GM12878 (cell line): ENCODE measurements around the gene SLC27A5. TPM values are rescaled to one million over a fixed set of nuclear protein-coding genes. Genes with fewer than 3 reads are reported as not detected.
A peak's percentile ranks its signal among the peaks of the same experiment; 100 is the strongest.

Source experiments
- CBX5 ChIP-seq: sonication (generic); IDR thresholded peaks from 2 replicates; pipeline ENCODE4 v1.6.1; 2016; ENCODE audit warnings: low read depth, moderate library complexity, mild to moderate bottlenecking, inconsistent platforms
- CHD4 ChIP-seq: fragments of 200-600 bp; sonication (generic); IDR thresholded peaks from 2 replicates; pipeline ENCODE4 v1.6.1; 2016; ENCODE audit warnings: mild to moderate bottlenecking
- ETV6 ChIP-seq, 2 experiments: fragments of 450-650 bp in 1 of 2; IDR thresholded peaks in 1 of 2; conservative IDR thresholded peaks in 1 of 2; 2 replicates each; pipeline ENCODE4 v1.6.1; 2014; ENCODE audit warnings: antibody characterized with exemption in 1 of 2, borderline replicate concordance in 1 of 2, low read depth in 1 of 2, mild to moderate bottlenecking in 1 of 2, moderate library complexity in 1 of 2
- JUND ChIP-seq: IDR thresholded peaks from 2 replicates; pipeline ENCODE4 v1.6.1; 2012; ENCODE audit warnings: low read depth, mild to moderate bottlenecking, low read length, improper control_type of control experiment, moderate library complexity
- KDM1A ChIP-seq: fragments of 200-600 bp; sonication (generic); IDR thresholded peaks from 2 replicates; pipeline ENCODE4 v1.6.1; 2016; ENCODE audit warnings: borderline replicate concordance
- LARP7 ChIP-seq: fragments of 450-650 bp; IDR thresholded peaks from 2 replicates; pipeline ENCODE4 v1.6.1; 2017; ENCODE audit warnings: mild to moderate bottlenecking
- MTA2 ChIP-seq: fragments of 450-650 bp; IDR thresholded peaks from 2 replicates; pipeline ENCODE4 v1.6.1; 2016; ENCODE audit warnings: low read depth, mild to moderate bottlenecking, moderate library complexity
- MTA3 ChIP-seq: IDR thresholded peaks from 2 replicates; pipeline ENCODE4 v1.6.1; 2012; ENCODE audit warnings: low read length, inconsistent platforms, borderline replicate concordance
- NFYA ChIP-seq: IDR thresholded peaks from 2 replicates; pipeline ENCODE4 v1.6.1; 2011; ENCODE audit warnings: low read depth, mild to moderate bottlenecking, low read length, improper control_type of control experiment, borderline replicate concordance
- PAX8 ChIP-seq: fragments of 450-650 bp; IDR thresholded peaks from 2 replicates; pipeline ENCODE4 v1.6.1; 2017; ENCODE audit warnings: mild to moderate bottlenecking, moderate library complexity
- POLR2AphosphoS2 ChIP-seq: IDR thresholded peaks from 2 replicates; pipeline ENCODE4 v1.6.1; 2011; ENCODE audit warnings: low read depth, mild to moderate bottlenecking, low read length, improper control_type of control experiment, moderate library complexity
- POLR2AphosphoS5 ChIP-seq: IDR thresholded peaks from 2 replicates; pipeline ENCODE4 v1.6.1; 2011; ENCODE audit warnings: mild to moderate bottlenecking, low read length, inconsistent platforms
- RB1 ChIP-seq: fragments of 450-650 bp; formaldehyde crosslinking; IDR thresholded peaks from 2 replicates; pipeline ENCODE4 v1.6.1; 2017; ENCODE audit warnings: mild to moderate bottlenecking, borderline replicate concordance
- WRNIP1 ChIP-seq: IDR thresholded peaks from 2 replicates; pipeline ENCODE4 v1.6.1; 2011; ENCODE audit warnings: low read depth, low read length, improper control_type of control experiment, borderline replicate concordance
- polyA plus RNA-seq, 11 experiments: library from polyadenylated mRNA; depleted of rRNA in 4 of 11; unstranded in 6 of 11; stranded (reverse) in 5 of 11; fragments of >200 nt; fragmentation: Nextera tagmentation in 4 of 11; fragmentation: Illumina TruSeq in 1 of 11; extraction: Ambion mirVana in 4 of 11; extraction: Trizol in 1 of 11; gene quantifications; 1 replicate in 1 of 11; 2 replicates in 10 of 11; pipeline versions ENCODE4 v1.2.1 to v1.2.3, GENCODE V29; 2011 to 2016; ENCODE audit warnings: inconsistent platforms in 2 of 11, missing spikeins in 2 of 11, low read depth in 1 of 11
- total RNA-seq, 4 experiments: library from RNA; depleted of rRNA in 3 of 4; stranded (reverse); fragments of >200 nt in 3 of 4; fragmentation: Illumina TruSeq in 1 of 4; extraction: Trizol in 1 of 4; gene quantifications; 2 replicates each; pipeline versions ENCODE4 v1.2.1 to v1.2.3, GENCODE V29; 2013 to 2021
- TF ChIP-seq, protein P1 (sequence below): fragments of 450-650 bp; formaldehyde crosslinking; IDR thresholded peaks from 2 replicates; pipeline ENCODE4 v1.4.0; 2022; ENCODE audit warnings: mild to moderate bottlenecking, moderate library complexity
- TF ChIP-seq, protein P2 (sequence below): IDR thresholded peaks from 2 replicates; pipeline ENCODE4 v1.6.1; 2012; ENCODE audit warnings: low read length, inconsistent platforms
- TF ChIP-seq, protein P3 (sequence below): fragments of 450-650 bp; IDR thresholded peaks from 2 replicates; pipeline ENCODE4 v1.6.1; 2018; ENCODE audit warnings: borderline replicate concordance, mild to moderate bottlenecking; ENCODE audit not compliant: partially characterized antibody
- TF ChIP-seq, protein P4 (sequence below): fragments of 450-650 bp; IDR thresholded peaks from 2 replicates; pipeline ENCODE4 v1.6.1; 2017; ENCODE audit warnings: low read depth, mild to moderate bottlenecking, moderate library complexity

The SLC27A5 gene
- total and polyA plus RNA-seq, 10 of the 15 experiments (the other 5 are each of a cell fraction or from before 2014, with no cell fraction given) = 21.2 to 127 (median 31.8) TPM

DNA sequence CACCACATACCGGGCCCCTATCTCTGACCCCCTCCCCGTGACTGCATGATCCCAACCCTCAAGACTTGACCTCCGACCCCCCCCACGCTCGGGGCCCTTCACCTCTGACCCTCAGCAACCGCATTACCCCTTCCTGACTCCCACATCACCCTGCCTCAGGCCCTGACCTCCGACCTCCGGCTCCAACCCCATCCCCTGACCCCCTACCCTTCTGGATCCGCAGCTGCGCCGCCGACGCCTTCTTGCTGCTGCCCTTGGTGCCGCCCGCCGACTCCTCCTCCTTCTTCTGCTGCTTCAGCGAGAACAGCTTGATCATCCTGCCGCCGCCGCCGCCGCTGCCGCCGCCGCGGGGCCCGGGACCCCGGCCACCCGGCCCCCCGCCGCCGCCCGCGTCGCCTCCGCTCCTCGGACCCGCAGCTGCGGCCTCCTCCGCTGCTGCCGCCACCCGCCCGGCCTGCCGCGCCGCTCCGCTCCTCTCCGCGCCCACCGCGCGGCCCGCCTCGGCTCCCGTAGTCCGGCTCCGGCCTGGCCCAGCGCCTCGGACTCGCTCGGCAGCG is 46.4 kb upstream of the SLC27A5 start, which contains the start of gene UBE2M (continued):
- TF ChIP-seq, protein P1, sequence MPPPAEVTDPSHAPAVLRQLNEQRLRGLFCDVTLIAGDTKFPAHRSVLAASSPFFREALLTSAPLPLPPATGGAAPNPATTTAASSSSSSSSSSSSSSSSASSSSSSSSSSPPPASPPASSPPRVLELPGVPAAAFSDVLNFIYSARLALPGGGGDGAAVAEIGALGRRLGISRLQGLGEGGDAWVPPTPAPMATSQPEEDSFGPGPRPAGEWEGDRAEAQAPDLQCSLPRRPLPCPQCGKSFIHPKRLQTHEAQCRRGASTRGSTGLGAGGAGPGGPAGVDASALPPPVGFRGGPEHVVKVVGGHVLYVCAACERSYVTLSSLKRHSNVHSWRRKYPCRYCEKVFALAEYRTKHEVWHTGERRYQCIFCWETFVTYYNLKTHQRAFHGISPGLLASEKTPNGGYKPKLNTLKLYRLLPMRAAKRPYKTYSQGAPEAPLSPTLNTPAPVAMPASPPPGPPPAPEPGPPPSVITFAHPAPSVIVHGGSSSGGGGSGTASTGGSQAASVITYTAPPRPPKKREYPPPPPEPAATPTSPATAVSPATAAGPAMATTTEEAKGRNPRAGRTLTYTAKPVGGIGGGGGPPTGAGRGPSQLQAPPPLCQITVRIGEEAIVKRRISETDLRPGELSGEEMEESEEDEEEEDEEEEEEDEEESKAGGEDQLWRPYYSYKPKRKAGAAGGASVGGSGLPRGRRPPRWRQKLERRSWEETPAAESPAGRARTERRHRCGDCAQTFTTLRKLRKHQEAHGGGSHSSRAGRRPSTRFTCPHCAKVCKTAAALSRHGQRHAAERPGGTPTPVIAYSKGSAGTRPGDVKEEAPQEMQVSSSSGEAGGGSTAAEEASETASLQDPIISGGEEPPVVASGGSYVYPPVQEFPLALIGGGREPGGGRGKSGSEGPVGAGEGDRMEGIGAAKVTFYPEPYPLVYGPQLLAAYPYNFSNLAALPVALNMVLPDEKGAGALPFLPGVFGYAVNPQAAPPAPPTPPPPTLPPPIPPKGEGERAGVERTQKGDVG (CRISPR knock-in tag) = no peak
- no peak for TF ChIP-seq KDM1A
- TF ChIP-seq NFYA = no peak
- no peak for TF ChIP-seq CBX5
- TF ChIP-seq, protein P2, sequence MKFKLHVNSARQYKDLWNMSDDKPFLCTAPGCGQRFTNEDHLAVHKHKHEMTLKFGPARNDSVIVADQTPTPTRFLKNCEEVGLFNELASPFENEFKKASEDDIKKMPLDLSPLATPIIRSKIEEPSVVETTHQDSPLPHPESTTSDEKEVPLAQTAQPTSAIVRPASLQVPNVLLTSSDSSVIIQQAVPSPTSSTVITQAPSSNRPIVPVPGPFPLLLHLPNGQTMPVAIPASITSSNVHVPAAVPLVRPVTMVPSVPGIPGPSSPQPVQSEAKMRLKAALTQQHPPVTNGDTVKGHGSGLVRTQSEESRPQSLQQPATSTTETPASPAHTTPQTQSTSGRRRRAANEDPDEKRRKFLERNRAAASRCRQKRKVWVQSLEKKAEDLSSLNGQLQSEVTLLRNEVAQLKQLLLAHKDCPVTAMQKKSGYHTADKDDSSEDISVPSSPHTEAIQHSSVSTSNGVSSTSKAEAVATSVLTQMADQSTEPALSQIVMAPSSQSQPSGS = no peak
- peak; percentile 4; the same call in 1 of the 2 replicates for TF ChIP-seq POLR2AphosphoS2
- no peak for TF ChIP-seq JUND
- no peak for TF ChIP-seq PAX8
- TF ChIP-seq, protein P3, sequence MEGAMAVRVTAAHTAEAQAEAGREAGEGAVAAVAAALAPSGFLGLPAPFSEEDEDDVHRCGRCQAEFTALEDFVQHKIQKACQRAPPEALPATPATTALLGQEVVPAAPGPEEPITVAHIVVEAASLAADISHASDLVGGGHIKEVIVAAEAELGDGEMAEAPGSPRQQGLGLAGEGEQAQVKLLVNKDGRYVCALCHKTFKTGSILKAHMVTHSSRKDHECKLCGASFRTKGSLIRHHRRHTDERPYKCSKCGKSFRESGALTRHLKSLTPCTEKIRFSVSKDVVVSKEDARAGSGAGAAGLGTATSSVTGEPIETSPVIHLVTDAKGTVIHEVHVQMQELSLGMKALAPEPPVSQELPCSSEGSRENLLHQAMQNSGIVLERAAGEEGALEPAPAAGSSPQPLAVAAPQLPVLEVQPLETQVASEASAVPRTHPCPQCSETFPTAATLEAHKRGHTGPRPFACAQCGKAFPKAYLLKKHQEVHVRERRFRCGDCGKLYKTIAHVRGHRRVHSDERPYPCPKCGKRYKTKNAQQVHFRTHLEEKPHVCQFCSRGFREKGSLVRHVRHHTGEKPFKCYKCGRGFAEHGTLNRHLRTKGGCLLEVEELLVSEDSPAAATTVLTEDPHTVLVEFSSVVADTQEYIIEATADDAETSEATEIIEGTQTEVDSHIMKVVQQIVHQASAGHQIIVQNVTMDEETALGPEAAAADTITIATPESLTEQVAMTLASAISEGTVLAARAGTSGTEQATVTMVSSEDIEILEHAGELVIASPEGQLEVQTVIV = no peak
- no peak for TF ChIP-seq ETV6 (conservative IDR thresholded peaks at IDR 0.05 in 1 of 2, IDR thresholded peaks at IDR 0.05 in 1 of 2; ENCODE audit: borderline replicate concordance in 1 of 2, low read depth in 1 of 2)
- no peak for TF ChIP-seq CHD4
- TF ChIP-seq WRNIP1 = no peak
- TF ChIP-seq MTA3 = no peak
- no peak for TF ChIP-seq RB1
- TF ChIP-seq POLR2AphosphoS5 = no peak
- 0 out of 2 replicates have a peak, but pooled peaks have one; percentile 72 for TF ChIP-seq LARP7
- 0 out of 2 replicates have a peak, but pooled peaks have one; percentile 23 for TF ChIP-seq MTA2
- TF ChIP-seq, protein P4, sequence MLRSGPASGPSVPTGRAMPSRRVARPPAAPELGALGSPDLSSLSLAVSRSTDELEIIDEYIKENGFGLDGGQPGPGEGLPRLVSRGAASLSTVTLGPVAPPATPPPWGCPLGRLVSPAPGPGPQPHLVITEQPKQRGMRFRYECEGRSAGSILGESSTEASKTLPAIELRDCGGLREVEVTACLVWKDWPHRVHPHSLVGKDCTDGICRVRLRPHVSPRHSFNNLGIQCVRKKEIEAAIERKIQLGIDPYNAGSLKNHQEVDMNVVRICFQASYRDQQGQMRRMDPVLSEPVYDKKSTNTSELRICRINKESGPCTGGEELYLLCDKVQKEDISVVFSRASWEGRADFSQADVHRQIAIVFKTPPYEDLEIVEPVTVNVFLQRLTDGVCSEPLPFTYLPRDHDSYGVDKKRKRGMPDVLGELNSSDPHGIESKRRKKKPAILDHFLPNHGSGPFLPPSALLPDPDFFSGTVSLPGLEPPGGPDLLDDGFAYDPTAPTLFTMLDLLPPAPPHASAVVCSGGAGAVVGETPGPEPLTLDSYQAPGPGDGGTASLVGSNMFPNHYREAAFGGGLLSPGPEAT = no peak
